HEK293 (cell line): ENCODE measurements around the gene RAB8A.
A peak's percentile ranks its signal among the peaks of the same experiment; 100 is the strongest.

Experiments used
- CTCF ChIA-PET: fragments of 350-600 bp; formaldehyde crosslinking; extraction: SDS; loops from one replicate; lab custom pipeline; 2021; ENCODE audit warnings: antibody characterized with exemption; lab: Yijun Ruan, JAX
- POLR2A ChIA-PET: fragments of 300-600 bp; formaldehyde crosslinking; extraction: SDS; loops from one replicate; lab custom pipeline; 2020; ENCODE audit warnings: antibody characterized with exemption, inconsistent platforms; lab: Yijun Ruan, JAX
- H3K27ac ChIP-seq: fragments of 200-500 bp; sonication (Bioruptor generic); 2 replicates; pipeline ENCODE4 v1.5.1; 2014; ENCODE audit warnings: low read depth, low read length, control low read depth, inconsistent platforms; ENCODE audit errors: extremely low read depth
- H3K36me3 ChIP-seq, 2 experiments: fragments of 200-500 bp in 1 of 2; sonication (Bioruptor generic) in 1 of 2; 1 replicate in 1 of 2; 2 replicates in 1 of 2; pipeline ENCODE4 v1.5.1; 2014 to 2017; ENCODE audit warnings: inconsistent platforms in 2 of 2, low read length in 2 of 2; ENCODE audit not compliant: control insufficient read depth in 2 of 2, insufficient read depth in 1 of 2
- H3K4me1 ChIP-seq: fragments of 200-500 bp; sonication (Bioruptor generic); 2 replicates; pipeline ENCODE4 v1.5.1; 2014; ENCODE audit warnings: mild to moderate bottlenecking, low read length, inconsistent platforms; ENCODE audit not compliant: control insufficient read depth, insufficient read depth
- H3K4me3 ChIP-seq: 2 replicates; pipeline ENCODE4 v1.5.1; 2011; ENCODE audit warnings: low read depth, mild to moderate bottlenecking, control low read depth, low read length, moderate library complexity
- H3K9me3 ChIP-seq: fragments of 200-500 bp; sonication (Bioruptor generic); 2 replicates; pipeline ENCODE4 v1.5.1; 2014; ENCODE audit warnings: low read depth, low read length, inconsistent platforms; ENCODE audit not compliant: control insufficient read depth, insufficient read depth
- BCL11A ChIP-seq: fragments of 450-650 bp; formaldehyde crosslinking; IDR thresholded peaks from 2 replicates; pipeline ENCODE4 v1.5.1; 2016; ENCODE audit warnings: low read depth, missing biosample characterization, missing genetic modification characterization
- KLF10 ChIP-seq: fragments of 450-650 bp; IDR thresholded peaks from 2 replicates; pipeline ENCODE4 v1.5.1; 2018; ENCODE audit warnings: missing biosample characterization, mild to moderate bottlenecking, missing genetic modification characterization
- SP7 ChIP-seq: fragments of 450-650 bp; formaldehyde crosslinking; IDR thresholded peaks from 2 replicates; pipeline ENCODE4 v1.5.1; 2016; ENCODE audit warnings: missing biosample characterization, missing genetic modification characterization
- YY1 ChIP-seq: fragments of 450-650 bp; formaldehyde crosslinking; IDR thresholded peaks from 2 replicates; pipeline ENCODE4 v1.5.1; 2018; ENCODE audit warnings: missing biosample characterization, missing genetic modification characterization
- ZBTB44 ChIP-seq: fragments of 450-650 bp; IDR thresholded peaks from 2 replicates; pipeline ENCODE4 v1.5.1; 2018; ENCODE audit warnings: missing biosample characterization, mild to moderate bottlenecking, missing genetic modification characterization
- ZFP69B ChIP-seq: fragments of 450-650 bp; formaldehyde crosslinking; IDR thresholded peaks from 2 replicates; pipeline ENCODE4 v1.5.1; 2016; ENCODE audit warnings: missing biosample characterization, missing genetic modification characterization
- ZNF114 ChIP-seq: fragments of 450-650 bp; formaldehyde crosslinking; IDR thresholded peaks from 2 replicates; pipeline ENCODE4 v1.5.0; 2017; ENCODE audit warnings: missing biosample characterization, missing genetic modification characterization
- ZNF174 ChIP-seq: fragments of 450-650 bp; formaldehyde crosslinking; IDR thresholded peaks from 2 replicates; pipeline ENCODE4 v1.5.0; 2017; ENCODE audit warnings: missing biosample characterization, mild to moderate bottlenecking, missing genetic modification characterization
- ZNF19 ChIP-seq: fragments of 450-650 bp; formaldehyde crosslinking; IDR thresholded peaks from 2 replicates; pipeline ENCODE4; 2016; ENCODE audit warnings: missing biosample characterization, missing genetic modification characterization, low read depth
- ZNF202 ChIP-seq: fragments of 450-650 bp; formaldehyde crosslinking; IDR thresholded peaks from 2 replicates; pipeline ENCODE4 v1.5.1; 2016; ENCODE audit warnings: missing biosample characterization, missing genetic modification characterization, borderline replicate concordance
- ZNF239 ChIP-seq: fragments of 450-650 bp; formaldehyde crosslinking; IDR thresholded peaks from 2 replicates; pipeline ENCODE4 v1.5.1; 2016; ENCODE audit warnings: missing biosample characterization, missing genetic modification characterization
- ZNF335 ChIP-seq: fragments of 450-650 bp; formaldehyde crosslinking; conservative IDR thresholded peaks from 2 replicates; pipeline ENCODE4 v1.5.1; 2016; ENCODE audit warnings: missing biosample characterization, missing genetic modification characterization
- ZNF391 ChIP-seq: fragments of 450-650 bp; formaldehyde crosslinking; IDR thresholded peaks from 2 replicates; pipeline ENCODE4 v1.5.1; 2016; ENCODE audit warnings: low read depth, missing biosample characterization, missing genetic modification characterization, borderline replicate concordance
- ZNF596 ChIP-seq: fragments of 450-650 bp; IDR thresholded peaks from 2 replicates; pipeline ENCODE4 v1.5.0; 2018; ENCODE audit warnings: missing biosample characterization, mild to moderate bottlenecking, missing genetic modification characterization, moderate library complexity
- ZNF621 ChIP-seq: fragments of 450-650 bp; formaldehyde crosslinking; IDR thresholded peaks from 2 replicates; pipeline ENCODE4 v1.5.1; 2017; ENCODE audit warnings: missing biosample characterization, missing genetic modification characterization
- ZNF645 ChIP-seq: fragments of 450-650 bp; formaldehyde crosslinking; IDR thresholded peaks from 2 replicates; pipeline ENCODE4; 2016; ENCODE audit warnings: missing biosample characterization, missing genetic modification characterization
- ZNF654 ChIP-seq: fragments of 450-650 bp; formaldehyde crosslinking; IDR thresholded peaks from 2 replicates; pipeline ENCODE4 v1.5.1; 2016; ENCODE audit warnings: low read depth, missing biosample characterization, missing genetic modification characterization
- ZNF670 ChIP-seq: fragments of 450-650 bp; formaldehyde crosslinking; IDR thresholded peaks from 2 replicates; pipeline ENCODE4 v1.5.1; 2016; ENCODE audit warnings: missing biosample characterization, missing genetic modification characterization, low read depth
- ZNF707 ChIP-seq: fragments of 450-650 bp; formaldehyde crosslinking; IDR thresholded peaks from 2 replicates; pipeline ENCODE4 v1.5.1; 2016; ENCODE audit warnings: missing biosample characterization, missing genetic modification characterization
- ZNF768 ChIP-seq: fragments of 450-650 bp; formaldehyde crosslinking; IDR thresholded peaks from 2 replicates; pipeline ENCODE4 v1.5.1; 2018; ENCODE audit warnings: missing biosample characterization, mild to moderate bottlenecking, missing genetic modification characterization
- TF ChIP-seq, protein P1 (sequence below): fragments of 450-650 bp; formaldehyde crosslinking; IDR thresholded peaks from 2 replicates; pipeline ENCODE4 v1.5.1; 2016; ENCODE audit warnings: missing biosample characterization, missing genetic modification characterization, low read depth
- TF ChIP-seq, protein P2 (sequence below): fragments of 450-650 bp; formaldehyde crosslinking; IDR thresholded peaks from 2 replicates; pipeline ENCODE4 v1.5.1; 2016; ENCODE audit warnings: missing biosample characterization, missing genetic modification characterization
- TF ChIP-seq, protein P3 (sequence below): fragments of 450-650 bp; formaldehyde crosslinking; IDR thresholded peaks from 2 replicates; pipeline ENCODE4 v1.5.1; 2016; ENCODE audit warnings: missing biosample characterization, missing genetic modification characterization

The RAB8A gene

DNA sequence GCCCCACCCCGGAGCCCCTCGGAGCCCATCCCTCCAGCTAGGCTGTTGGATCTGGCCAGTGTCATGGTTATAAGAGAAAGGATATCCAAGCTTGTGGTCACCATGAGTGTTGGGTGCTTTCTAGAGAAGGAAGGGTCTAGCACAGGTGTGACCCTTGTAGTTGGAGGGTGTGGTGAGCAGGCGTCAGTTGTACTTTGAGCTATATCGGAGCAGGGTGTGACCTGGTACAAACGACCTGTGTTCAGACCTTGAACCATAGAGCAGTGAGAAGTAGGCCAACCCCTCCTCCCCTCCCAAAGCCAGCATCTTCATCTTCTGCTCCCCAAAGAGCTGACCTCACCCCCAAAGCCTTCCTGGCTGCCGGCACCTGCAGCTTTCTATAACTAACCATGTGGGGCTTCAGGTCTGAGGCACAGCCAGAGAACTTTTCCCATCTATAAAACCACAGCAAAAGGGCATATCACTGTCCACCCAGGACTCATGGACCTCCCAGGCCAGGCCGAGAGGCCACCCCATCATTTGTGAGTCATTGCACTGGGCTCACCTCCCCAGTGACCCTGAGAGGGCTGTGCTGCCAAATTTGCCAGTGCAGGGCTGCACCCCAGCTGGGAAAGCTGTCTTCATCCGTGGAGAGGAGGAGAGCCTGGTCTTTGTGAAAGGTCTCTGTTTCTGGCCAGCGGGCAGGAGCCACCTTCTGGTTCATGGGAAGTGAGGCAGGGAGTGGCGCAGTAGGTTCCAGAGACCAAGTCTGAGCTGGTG lies 14.2 kb downstream of the RAB8A start:
- Histone ChIP-seq H3K4me1 (no peaks in the 10 kb centered on the region), H3K36me3 (peaks cover 10 to 93% of the 10 kb centered on the region in 2 experiments), H3K4me3 (no peak overlapping the region), H3K9me3 (no peaks in the 10 kb centered on the region), H3K27ac (no peak overlapping the region)
- POLR2A ChIA-PET = no interaction called here
- no peak for TF ChIP-seq SP7 (tag by site-specific recombination)
- no peak for TF ChIP-seq ZNF174 (tag by site-specific recombination)
- no peak for TF ChIP-seq ZNF670 (tag by site-specific recombination)
- no peak for TF ChIP-seq ZNF654 (tag by site-specific recombination)
- no peak for TF ChIP-seq ZFP69B (tag by site-specific recombination)
- TF ChIP-seq ZNF391 (tag by site-specific recombination) = no peak
- TF ChIP-seq ZNF707 (tag by site-specific recombination) = no peak
- no peak for TF ChIP-seq ZNF114 (tag by site-specific recombination)
- no peak for TF ChIP-seq ZNF621 (tag by site-specific recombination)
- CTCF ChIA-PET = interaction anchor here (0.7 kb wide), 1 partner anchor 15 kb away, joined by 3 read pairs; no protein-coding TSS in a partner anchor

- Histone ChIP-seq H3K36me3 (peaks cover 16 to 93% of the 10 kb centered on the region in 2 experiments; a peak in 2 of 3 replicates), H3K4me3 (no peak overlapping the region), H3K9me3 (no peaks in the 10 kb centered on the region), H3K4me1 (no peaks in the 10 kb centered on the region), H3K27ac (no peak overlapping the region)
- no peak for TF ChIP-seq ZNF19
- TF ChIP-seq ZNF768 (tag by site-specific recombination) = 0 out of 2 replicates have a peak, but pooled peaks have one; percentile 32
- ChIA-PET POLR2A (no interaction called here), CTCF (interaction anchor here (0.5 kb wide), 1 partner anchor 120 kb away, joined by 3 read pairs; no protein-coding TSS in a partner anchor)
Observed at GRCh38 chr19:16127080-16127479, 15.4 kb downstream of the RAB8A start.

- no peak overlapping the region for H3K27ac ChIP-seq
- no peaks in the 10 kb centered on the region for H3K9me3 ChIP-seq
- peaks cover 16 to 93% of the 10 kb centered on the region in 2 experiments; a peak in 2 of 3 replicates for H3K36me3 ChIP-seq
- ChIA-PET CTCF (interaction anchor here (0.7 to 1.2 kb wide), 3 partner anchors 17 to 1555 kb away, joined by 3 to 4 read pairs (median 3); partner anchors contain the start of gene RAB8A), POLR2A (no interaction called here)
- H3K4me1 ChIP-seq = no peaks in the 10 kb centered on the region
- no peak overlapping the region for H3K4me3 ChIP-seq
- TF ChIP-seq, protein P1, sequence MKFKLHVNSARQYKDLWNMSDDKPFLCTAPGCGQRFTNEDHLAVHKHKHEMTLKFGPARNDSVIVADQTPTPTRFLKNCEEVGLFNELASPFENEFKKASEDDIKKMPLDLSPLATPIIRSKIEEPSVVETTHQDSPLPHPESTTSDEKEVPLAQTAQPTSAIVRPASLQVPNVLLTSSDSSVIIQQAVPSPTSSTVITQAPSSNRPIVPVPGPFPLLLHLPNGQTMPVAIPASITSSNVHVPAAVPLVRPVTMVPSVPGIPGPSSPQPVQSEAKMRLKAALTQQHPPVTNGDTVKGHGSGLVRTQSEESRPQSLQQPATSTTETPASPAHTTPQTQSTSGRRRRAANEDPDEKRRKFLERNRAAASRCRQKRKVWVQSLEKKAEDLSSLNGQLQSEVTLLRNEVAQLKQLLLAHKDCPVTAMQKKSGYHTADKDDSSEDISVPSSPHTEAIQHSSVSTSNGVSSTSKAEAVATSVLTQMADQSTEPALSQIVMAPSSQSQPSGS (tag by site-specific recombination) = no peak
- TF ChIP-seq ZNF202 (tag by site-specific recombination) = no peak
- no peak for TF ChIP-seq ZNF645 (tag by site-specific recombination)
- no peak for TF ChIP-seq KLF10 (tag by site-specific recombination)
- no peak for TF ChIP-seq ZBTB44 (tag by site-specific recombination)
- TF ChIP-seq, protein P2, sequence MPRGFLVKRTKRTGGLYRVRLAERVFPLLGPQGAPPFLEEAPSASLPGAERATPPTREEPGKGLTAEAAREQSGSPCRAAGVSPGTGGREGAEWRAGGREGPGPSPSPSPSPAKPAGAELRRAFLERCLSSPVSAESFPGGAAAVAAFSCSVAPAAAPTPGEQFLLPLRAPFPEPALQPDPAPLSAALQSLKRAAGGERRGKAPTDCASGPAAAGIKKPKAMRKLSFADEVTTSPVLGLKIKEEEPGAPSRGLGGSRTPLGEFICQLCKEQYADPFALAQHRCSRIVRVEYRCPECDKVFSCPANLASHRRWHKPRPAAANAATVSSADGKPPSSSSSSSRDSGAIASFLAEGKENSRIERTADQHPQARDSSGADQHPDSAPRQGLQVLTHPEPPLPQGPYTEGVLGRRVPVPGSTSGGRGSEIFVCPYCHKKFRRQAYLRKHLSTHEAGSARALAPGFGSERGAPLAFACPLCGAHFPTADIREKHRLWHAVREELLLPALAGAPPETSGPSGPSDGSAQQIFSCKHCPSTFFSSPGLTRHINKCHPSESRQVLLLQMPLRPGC (tag by site-specific recombination) = no peak
- no peak for TF ChIP-seq YY1
- TF ChIP-seq ZNF596 (tag by site-specific recombination) = no peak
- no peak for TF ChIP-seq BCL11A (tag by site-specific recombination)
- TF ChIP-seq ZNF335 (tag by site-specific recombination) = no peak
- TF ChIP-seq, protein P3, sequence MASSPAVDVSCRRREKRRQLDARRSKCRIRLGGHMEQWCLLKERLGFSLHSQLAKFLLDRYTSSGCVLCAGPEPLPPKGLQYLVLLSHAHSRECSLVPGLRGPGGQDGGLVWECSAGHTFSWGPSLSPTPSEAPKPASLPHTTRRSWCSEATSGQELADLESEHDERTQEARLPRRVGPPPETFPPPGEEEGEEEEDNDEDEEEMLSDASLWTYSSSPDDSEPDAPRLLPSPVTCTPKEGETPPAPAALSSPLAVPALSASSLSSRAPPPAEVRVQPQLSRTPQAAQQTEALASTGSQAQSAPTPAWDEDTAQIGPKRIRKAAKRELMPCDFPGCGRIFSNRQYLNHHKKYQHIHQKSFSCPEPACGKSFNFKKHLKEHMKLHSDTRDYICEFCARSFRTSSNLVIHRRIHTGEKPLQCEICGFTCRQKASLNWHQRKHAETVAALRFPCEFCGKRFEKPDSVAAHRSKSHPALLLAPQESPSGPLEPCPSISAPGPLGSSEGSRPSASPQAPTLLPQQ (tag by site-specific recombination) = no peak
- TF ChIP-seq ZNF239 (tag by site-specific recombination) = no peak
- TF ChIP-seq ZNF19 = no peak
Observed at GRCh38 chr19:16127776-16128371, 16.2 kb downstream of the RAB8A start.
